HepG2 (cell line): ENCODE measurements around the gene NFATC2. TPM values are rescaled to one million over a fixed set of nuclear protein-coding genes. Genes with fewer than 3 reads are reported as not detected.

ENCODE experiments used
- ELF3 ChIP-seq: IDR thresholded peaks from 2 replicates; pipeline ENCODE4 v1.6.1; 2016; ENCODE audit warnings: missing genetic modification reagents, missing compliant biosample characterization
- FOXK1 ChIP-seq: sonication (generic); formaldehyde crosslinking; IDR thresholded peaks from 2 replicates; pipeline ENCODE4 v1.4.0; 2020; ENCODE audit warnings: low read depth, missing genetic modification reagents, borderline replicate concordance
- FUBP1 ChIP-seq: sonication (generic); formaldehyde crosslinking; IDR thresholded peaks from 2 replicates; pipeline ENCODE4 v1.5.1; 2020; ENCODE audit warnings: missing genetic modification reagents, mild to moderate bottlenecking, borderline replicate concordance
- GTF2F1 ChIP-seq: fragments of 150-350 bp; IDR thresholded peaks from 2 replicates; pipeline ENCODE4 v1.6.1; 2014; ENCODE audit warnings: low read length
- HDAC6 ChIP-seq: fragments of 200-600 bp; sonication (generic); IDR thresholded peaks from 2 replicates; pipeline ENCODE4 v1.7.0; 2017; ENCODE audit warnings: mild to moderate bottlenecking, antibody characterized with exemption, low read length, low read depth
- HNRNPL ChIP-seq: fragments of 200-400 bp; formaldehyde crosslinking; IDR thresholded peaks from 2 replicates; pipeline ENCODE4 v1.6.1; 2017; ENCODE audit warnings: mild to moderate bottlenecking, low read depth, low read length
- HOXD1 ChIP-seq: sonication (generic); formaldehyde crosslinking; IDR thresholded peaks from 2 replicates; pipeline ENCODE4 v1.5.0; 2020; ENCODE audit warnings: missing genetic modification reagents
- ISL2 ChIP-seq: sonication (generic); formaldehyde crosslinking; IDR thresholded peaks from 2 replicates; pipeline ENCODE4 v1.5.0; 2020; ENCODE audit warnings: missing genetic modification reagents
- KLF11 ChIP-seq: IDR thresholded peaks from 2 replicates; pipeline ENCODE4 v1.6.1; 2016; ENCODE audit warnings: missing compliant biosample characterization
- KLF12 ChIP-seq: sonication (generic); formaldehyde crosslinking; IDR thresholded peaks from 2 replicates; pipeline ENCODE4 v1.4.0; 2020; ENCODE audit warnings: missing genetic modification reagents, borderline replicate concordance
- LRRFIP1 ChIP-seq: sonication (generic); formaldehyde crosslinking; conservative IDR thresholded peaks from 2 replicates; pipeline ENCODE4 v1.4.0; 2020; ENCODE audit warnings: missing genetic modification reagents
- MAFK ChIP-seq, 2 experiments: IDR thresholded peaks in 1 of 2; conservative IDR thresholded peaks in 1 of 2; 2 replicates each; pipeline ENCODE4 v1.6.1; 2011; ENCODE audit warnings: improper control_type of control experiment in 2 of 2, low read length in 2 of 2
- MYPOP ChIP-seq: sonication (generic); formaldehyde crosslinking; IDR thresholded peaks from 2 replicates; pipeline ENCODE4 v1.8.1; 2023; ENCODE audit warnings: mild to moderate bottlenecking, moderate library complexity, missing genetic modification reagents
- NFRKB ChIP-seq: fragments of 450-650 bp; IDR thresholded peaks from 2 replicates; pipeline ENCODE4 v1.6.1; 2017
- PHF5A ChIP-seq: IDR thresholded peaks from one replicate; pipeline ENCODE4 v1.6.1; 2018; ENCODE audit warnings: low read depth, missing genetic modification reagents; ENCODE audit not compliant: unreplicated experiment
- STAT5B ChIP-seq: sonication (generic); formaldehyde crosslinking; IDR thresholded peaks from 2 replicates; pipeline ENCODE4 v1.4.0; 2020; ENCODE audit warnings: missing genetic modification reagents
- TBX3 ChIP-seq: fragments of 450-650 bp; IDR thresholded peaks from 2 replicates; pipeline ENCODE4 v1.6.1; 2017; ENCODE audit warnings: antibody characterized with exemption, mild to moderate bottlenecking, inconsistent platforms, borderline replicate concordance
- ZBTB49 ChIP-seq: sonication (generic); formaldehyde crosslinking; IDR thresholded peaks from 2 replicates; pipeline ENCODE4 v1.4.0; 2020; ENCODE audit warnings: missing genetic modification reagents, borderline replicate concordance
- ZFP36L1 ChIP-seq: sonication (generic); formaldehyde crosslinking; IDR thresholded peaks from 2 replicates; pipeline ENCODE4 v1.8.0; 2022; ENCODE audit warnings: mild to moderate bottlenecking, missing genetic modification reagents, moderate library complexity
- ZNF367 ChIP-seq: sonication (generic); formaldehyde crosslinking; IDR thresholded peaks from 2 replicates; pipeline ENCODE4 v1.4.0; 2020; ENCODE audit warnings: missing genetic modification reagents, borderline replicate concordance
- ZNF382 ChIP-seq: sonication (generic); formaldehyde crosslinking; IDR thresholded peaks from 2 replicates; pipeline ENCODE4 v1.5.0; 2020; ENCODE audit warnings: missing genetic modification reagents, mild to moderate bottlenecking, borderline replicate concordance
- ZNF749 ChIP-seq: sonication (generic); formaldehyde crosslinking; IDR thresholded peaks from 2 replicates; pipeline ENCODE4 v1.8.0; 2022; ENCODE audit warnings: mild to moderate bottlenecking, missing genetic modification reagents, moderate library complexity, borderline replicate concordance
- polyA plus RNA-seq, 8 experiments: library from polyadenylated mRNA; depleted of rRNA in 3 of 8; stranded (reverse) in 7 of 8; unstranded in 1 of 8; fragments of >200 nt; fragmentation: Illumina TruSeq in 4 of 8; extraction: Trizol in 4 of 8; gene quantifications; 2 replicates each; pipeline versions ENCODE4 v1.2.1 to v1.2.3, GENCODE V29; 2011 to 2016; ENCODE audit warnings: low read depth in 4 of 8, missing spikeins in 1 of 8, mixed read lengths in 1 of 8; ENCODE audit not compliant: insufficient read depth in 1 of 8
- total RNA-seq, 5 experiments: library from RNA; depleted of rRNA; stranded (reverse); fragments of >200 nt; fragmentation: Illumina TruSeq; extraction: Trizol; gene quantifications; 2 replicates each; pipeline ENCODE4 v1.2.3, GENCODE V29; 2016; ENCODE audit warnings: low read depth in 1 of 5

Gene NFATC2
- total and polyA plus RNA-seq, 2 of the 13 experiments (the other 11 are each of a cell fraction or from before 2014, with no cell fraction given): 1.9 to 3.3 TPM

GRCh38 chr20:51541189-51542032 lies 1.1 kb downstream of the NFATC2 start (continued):
- TF ChIP-seq NFRKB (no peak), HOXD1 (CRISPR knock-in tag) (no peak), KLF12 (CRISPR knock-in tag) (no peak), HDAC6 (no peak), HNRNPL (0 out of 2 replicates have a peak, but pooled peaks have one; percentile 40), ZBTB49 (CRISPR knock-in tag) (peak; percentile 19; the same call in 1 of the 2 replicates), FUBP1 (CRISPR knock-in tag) (0 out of 2 replicates have a peak, but pooled peaks have one; percentile 75), ZNF382 (no peak), ZNF749 (CRISPR knock-in tag) (no peak), FOXK1 (CRISPR knock-in tag) (peak; percentile 64; the same call in 1 of the 2 replicates), MAFK (conservative IDR thresholded peaks at IDR 0.05 in 1 of 2, IDR thresholded peaks at IDR 0.05 in 1 of 2; ENCODE audit: low read length in 2 of 2) (no peak), KLF11 (CRISPR knock-in tag) (peak; percentile 38), PHF5A (CRISPR knock-in tag) (no peak), TBX3 (no peak), ZNF367 (no peak), ISL2 (peak; percentile 50; the same call in 1 of the 2 replicates), GTF2F1 (no peak), ELF3 (CRISPR knock-in tag) (peak; percentile 57), MYPOP (CRISPR knock-in tag) (peak; percentile 82; the same call in 1 of the 2 replicates), ZFP36L1 (no peak), STAT5B (no peak), LRRFIP1 (CRISPR knock-in tag) (no peak)
